ENCODE data around the gene POSTN.

The POSTN gene

DNA sequence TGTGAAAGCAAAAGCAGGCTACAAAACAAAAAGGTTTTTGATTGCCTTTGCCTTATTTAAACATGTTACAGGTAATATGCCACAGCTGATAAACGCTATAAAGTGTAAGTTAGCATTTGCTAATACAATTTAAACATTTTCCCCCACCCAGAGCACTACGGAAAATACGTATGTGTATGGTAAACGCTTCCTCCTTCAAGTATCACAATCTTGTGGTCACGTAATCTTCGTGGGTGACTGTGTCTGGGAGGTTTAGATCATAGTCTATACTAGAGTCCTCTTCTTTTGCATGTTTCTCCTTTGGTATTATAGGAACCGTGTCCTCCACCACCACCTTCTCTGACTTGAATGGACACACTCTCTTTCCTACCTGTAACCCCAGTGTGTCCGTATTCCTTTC is 38.1 kb upstream of the POSTN start:
- H3K27ac ChIP-seq: no peak overlapping the region
- no peak for TF ChIP-seq CTCF (conservative IDR thresholded peaks at IDR 0.05)
- TF ChIP-seq ZFX (IDR thresholded peaks at IDR 0.05): no peak

DNA sequence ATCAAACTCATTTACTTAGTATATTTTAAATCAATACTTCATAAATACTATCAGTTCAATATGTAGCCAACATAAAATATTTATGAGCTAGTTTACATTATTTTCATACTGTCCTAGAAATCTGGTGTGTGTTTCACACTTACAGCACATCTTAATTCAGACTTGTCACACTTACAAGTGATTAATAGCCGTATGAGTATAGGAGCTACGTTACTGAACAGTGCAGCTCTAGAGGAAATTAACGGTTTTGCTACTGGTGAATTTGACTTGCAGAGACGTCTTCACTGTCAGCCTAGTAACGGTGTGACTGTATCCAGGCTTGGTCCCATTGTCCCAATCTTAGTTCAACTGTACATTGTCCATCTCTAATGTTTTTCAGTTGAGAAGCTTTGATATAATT is 33.7 kb upstream of the POSTN start:
- no peak overlapping the region for H3K27ac ChIP-seq
- no peak for TF ChIP-seq ZFX (IDR thresholded peaks at IDR 0.05)
- no peak for TF ChIP-seq CTCF (conservative IDR thresholded peaks at IDR 0.05)

- no peak overlapping the region for H3K27ac ChIP-seq
- TF ChIP-seq CTCF (conservative IDR thresholded peaks at IDR 0.05) (no peak), ZFX (IDR thresholded peaks at IDR 0.05) (no peak)
Observed at GRCh38 chr13:37627428-37627827, 28.9 kb upstream of the POSTN start.

GRCh38 chr13:37621811-37622361 is 23.3 kb upstream of the POSTN start:
- no peak for TF ChIP-seq ZFX (IDR thresholded peaks at IDR 0.05)
- no peak for TF ChIP-seq CTCF (conservative IDR thresholded peaks at IDR 0.05)
- no peak overlapping the region for H3K27ac ChIP-seq

- no peak overlapping the region for H3K27ac ChIP-seq
- no peak for TF ChIP-seq ZFX (IDR thresholded peaks at IDR 0.05)
- TF ChIP-seq CTCF (conservative IDR thresholded peaks at IDR 0.05): no peak
Observed at GRCh38 chr13:37618554-37618953, 20.0 kb upstream of the POSTN start.

- no peak overlapping the region for H3K27ac ChIP-seq
Observed at GRCh38 chr13:37617173-37617572, 18.6 kb upstream of the POSTN start.

DNA sequence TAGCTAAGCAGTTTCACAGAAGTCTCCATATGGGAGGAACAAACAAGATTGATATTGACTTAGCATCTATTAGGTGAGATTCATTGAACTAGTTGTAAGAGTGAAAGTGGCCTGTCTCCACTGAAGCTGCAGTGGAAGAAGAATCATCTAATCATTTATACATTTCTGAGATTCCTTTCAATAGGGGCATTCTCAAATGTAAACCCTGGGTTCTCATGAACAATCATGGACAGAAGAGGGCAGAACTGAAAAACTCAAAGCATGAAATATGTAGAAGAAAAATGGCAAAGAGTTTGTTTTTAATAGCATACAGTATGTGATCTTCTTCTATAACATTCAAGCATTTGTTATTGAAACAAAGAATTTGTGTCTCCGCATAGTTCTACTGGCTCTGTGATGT is 17.6 kb upstream of the POSTN start:
- no peak overlapping the region for H3K27ac ChIP-seq
- TF ChIP-seq ZFX (IDR thresholded peaks at IDR 0.05): no peak
- no peak; the same call in 1 of the 2 replicates for TF ChIP-seq CTCF (conservative IDR thresholded peaks at IDR 0.05)

More at GRCh38 chr13:37617173-37617572, 18.6 kb upstream of the POSTN start:
- TF ChIP-seq CTCF (conservative IDR thresholded peaks at IDR 0.05) (no peak), ZFX (IDR thresholded peaks at IDR 0.05) (no peak)
